GM18909 (cell line): ENCODE measurements around the gene LGR5.

ENCODE experiments used
- ATAC-seq: cut with Tn5 transposase; IDR thresholded peaks from one replicate; pipeline ENCODE4 v1.9.1; 2021; ENCODE audit warnings: mild to moderate bottlenecking; ENCODE audit not compliant: unreplicated experiment, poor library complexity

Gene LGR5, protein sequence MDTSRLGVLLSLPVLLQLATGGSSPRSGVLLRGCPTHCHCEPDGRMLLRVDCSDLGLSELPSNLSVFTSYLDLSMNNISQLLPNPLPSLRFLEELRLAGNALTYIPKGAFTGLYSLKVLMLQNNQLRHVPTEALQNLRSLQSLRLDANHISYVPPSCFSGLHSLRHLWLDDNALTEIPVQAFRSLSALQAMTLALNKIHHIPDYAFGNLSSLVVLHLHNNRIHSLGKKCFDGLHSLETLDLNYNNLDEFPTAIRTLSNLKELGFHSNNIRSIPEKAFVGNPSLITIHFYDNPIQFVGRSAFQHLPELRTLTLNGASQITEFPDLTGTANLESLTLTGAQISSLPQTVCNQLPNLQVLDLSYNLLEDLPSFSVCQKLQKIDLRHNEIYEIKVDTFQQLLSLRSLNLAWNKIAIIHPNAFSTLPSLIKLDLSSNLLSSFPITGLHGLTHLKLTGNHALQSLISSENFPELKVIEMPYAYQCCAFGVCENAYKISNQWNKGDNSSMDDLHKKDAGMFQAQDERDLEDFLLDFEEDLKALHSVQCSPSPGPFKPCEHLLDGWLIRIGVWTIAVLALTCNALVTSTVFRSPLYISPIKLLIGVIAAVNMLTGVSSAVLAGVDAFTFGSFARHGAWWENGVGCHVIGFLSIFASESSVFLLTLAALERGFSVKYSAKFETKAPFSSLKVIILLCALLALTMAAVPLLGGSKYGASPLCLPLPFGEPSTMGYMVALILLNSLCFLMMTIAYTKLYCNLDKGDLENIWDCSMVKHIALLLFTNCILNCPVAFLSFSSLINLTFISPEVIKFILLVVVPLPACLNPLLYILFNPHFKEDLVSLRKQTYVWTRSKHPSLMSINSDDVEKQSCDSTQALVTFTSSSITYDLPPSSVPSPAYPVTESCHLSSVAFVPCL

DNA sequence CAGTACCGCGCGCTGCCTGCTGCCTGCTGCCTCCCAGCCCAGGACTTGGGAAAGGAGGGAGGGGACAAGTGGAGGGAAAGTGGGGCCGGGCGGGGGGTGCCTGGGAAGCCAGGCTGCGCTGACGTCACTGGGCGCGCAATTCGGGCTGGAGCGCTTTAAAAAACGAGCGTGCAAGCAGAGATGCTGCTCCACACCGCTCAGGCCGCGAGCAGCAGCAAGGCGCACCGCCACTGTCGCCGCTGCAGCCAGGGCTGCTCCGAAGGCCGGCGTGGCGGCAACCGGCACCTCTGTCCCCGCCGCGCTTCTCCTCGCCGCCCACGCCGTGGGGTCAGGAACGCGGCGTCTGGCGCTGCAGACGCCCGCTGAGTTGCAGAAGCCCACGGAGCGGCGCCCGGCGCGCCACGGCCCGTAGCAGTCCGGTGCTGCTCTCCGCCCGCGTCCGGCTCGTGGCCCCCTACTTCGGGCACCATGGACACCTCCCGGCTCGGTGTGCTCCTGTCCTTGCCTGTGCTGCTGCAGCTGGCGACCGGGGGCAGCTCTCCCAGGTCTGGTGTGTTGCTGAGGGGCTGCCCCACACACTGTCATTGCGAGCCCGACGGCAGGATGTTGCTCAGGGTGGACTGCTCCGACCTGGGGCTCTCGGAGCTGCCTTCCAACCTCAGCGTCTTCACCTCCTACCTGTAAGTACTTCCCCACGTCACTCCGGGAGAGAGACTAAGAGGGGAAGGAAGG is at the start of gene LGR5:
Gene LGR5, plus strand, starts transcription at position 186 of the 732 bp plus-strand sequence. Its CDS starts 283 bp downstream, at position 469.
- ATAC-seq, result peak; percentile 46

DNA sequence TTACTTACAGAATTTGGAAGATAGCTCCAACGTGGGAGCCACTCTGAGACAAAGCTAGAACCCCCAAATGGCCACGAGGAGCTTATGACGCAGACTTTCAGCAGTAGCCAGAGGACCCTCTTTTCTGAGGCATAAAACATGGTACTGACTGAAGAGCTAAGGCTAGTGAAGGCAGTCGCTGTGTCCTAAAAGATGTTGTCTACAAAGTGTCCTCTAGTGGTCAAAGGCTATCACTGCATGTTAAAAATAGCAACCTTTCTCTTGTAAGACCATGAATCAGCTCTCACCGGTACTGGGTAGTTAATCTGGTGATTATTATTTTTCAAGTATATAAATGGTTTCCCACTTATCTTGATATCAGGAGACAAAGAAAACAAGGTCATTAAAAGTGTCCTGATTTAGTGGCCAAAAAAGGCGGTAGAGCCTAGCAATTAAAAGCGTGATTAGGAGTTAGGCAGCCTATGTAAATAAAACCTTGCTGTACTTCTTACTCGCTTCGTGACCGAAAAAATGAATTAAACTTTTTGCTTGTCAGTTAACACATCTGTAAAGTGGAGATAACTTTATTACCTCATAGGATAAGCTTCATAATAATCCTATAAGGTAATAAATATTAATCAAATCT is 47.0 kb upstream of the LGR5 start:
- peak; percentile 95 for ATAC-seq

DNA sequence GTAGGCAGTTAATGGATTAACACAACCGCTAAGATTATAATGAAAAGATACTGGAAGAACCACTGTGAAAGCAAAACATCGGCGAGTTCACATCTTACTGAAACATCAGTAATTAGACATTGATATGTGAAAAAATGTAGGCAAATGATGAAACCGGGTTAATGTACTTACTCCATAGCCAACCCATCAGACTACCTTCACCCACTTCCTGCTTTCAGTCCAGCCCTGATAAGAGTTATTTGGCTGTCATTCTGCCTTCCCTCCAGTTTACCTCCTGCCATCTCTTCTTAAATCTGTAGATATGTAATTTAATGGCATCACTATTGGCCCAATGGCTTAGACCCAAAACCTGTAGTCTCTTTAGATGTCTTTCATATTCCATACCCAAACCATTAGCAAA is 46.0 kb upstream of the LGR5 start:
- no peak for ATAC-seq

DNA sequence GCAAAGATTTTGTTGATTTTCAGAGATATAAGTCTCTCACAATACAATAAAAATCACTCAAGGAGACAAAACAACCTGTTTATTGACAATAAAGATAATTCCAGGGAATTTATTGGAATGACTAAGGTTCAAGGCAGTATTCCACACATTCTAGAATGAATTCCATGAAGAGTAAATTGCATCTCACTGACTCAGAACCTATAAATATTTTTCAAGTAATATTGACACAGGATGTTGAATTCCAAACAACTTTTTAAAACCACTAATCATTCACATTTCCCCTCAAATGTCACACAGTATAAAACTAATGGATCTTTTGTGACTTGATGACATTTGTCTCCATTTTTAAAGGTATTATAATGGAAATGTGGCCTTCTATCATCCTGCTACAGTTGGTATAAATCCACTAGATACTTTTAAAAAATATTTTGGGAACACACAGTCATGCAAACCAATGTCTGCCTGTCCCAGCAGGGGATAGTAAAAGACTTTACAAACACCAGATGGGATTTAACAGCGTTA is 42.1 kb upstream of the LGR5 start:
- ATAC-seq, result no peak

DNA sequence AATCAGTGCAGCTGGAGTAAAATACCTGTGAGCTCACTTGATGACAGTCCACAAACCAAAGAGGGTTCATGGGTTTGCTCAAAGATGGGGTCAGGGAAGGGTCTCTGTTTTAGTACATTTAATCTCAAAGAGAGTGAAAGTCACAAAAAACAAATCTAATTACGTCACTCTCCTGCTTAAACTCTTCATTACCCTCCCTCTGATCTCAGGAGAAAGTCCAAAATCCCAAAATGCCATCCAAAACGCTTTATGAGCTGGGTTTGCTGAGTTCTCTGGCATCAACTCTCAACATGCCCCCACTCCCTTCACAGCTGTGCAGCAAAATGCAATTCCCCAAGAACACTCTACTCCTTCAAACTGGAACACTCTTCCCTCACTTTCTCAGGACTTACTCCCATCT is 40.4 kb upstream of the LGR5 start:
- no peak for ATAC-seq

DNA sequence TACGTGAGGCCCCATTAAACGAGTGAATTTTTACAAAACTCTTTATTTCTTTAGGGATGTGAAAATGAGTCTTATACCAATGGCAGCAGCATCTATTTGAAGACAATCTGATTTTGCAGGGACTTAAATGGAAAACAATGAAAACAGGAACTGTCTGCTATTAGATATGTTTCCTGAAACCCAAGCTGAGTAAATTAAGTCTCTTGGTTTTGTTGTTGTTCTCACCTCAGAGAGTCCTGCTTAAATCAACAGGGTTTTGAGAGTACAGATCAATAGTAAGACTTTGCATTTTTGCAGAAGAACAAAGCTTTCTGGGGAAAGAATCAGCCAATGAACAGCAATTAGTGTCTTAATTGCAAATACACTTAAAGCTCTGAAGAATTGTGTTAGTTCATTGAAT is 39.1 kb upstream of the LGR5 start:
- ATAC-seq, result no peak

DNA sequence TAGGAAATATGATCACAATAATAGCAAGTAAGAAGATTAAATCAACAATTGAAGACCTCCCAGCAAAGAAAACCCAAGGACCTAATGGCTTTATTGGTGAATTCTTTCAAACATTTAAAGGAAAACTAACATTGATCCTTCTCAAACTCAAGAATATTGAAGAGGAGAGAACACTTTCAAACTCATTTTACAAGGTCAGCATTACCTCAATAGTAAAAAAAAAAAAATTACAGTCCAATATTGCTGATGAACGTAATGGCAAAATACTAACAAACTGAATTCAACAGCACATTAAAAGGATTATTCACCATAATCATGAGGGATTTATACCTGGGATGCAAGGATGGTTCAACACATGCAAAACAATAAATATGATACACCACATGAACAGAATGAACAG is 33.7 kb upstream of the LGR5 start:
- no peak for ATAC-seq

DNA sequence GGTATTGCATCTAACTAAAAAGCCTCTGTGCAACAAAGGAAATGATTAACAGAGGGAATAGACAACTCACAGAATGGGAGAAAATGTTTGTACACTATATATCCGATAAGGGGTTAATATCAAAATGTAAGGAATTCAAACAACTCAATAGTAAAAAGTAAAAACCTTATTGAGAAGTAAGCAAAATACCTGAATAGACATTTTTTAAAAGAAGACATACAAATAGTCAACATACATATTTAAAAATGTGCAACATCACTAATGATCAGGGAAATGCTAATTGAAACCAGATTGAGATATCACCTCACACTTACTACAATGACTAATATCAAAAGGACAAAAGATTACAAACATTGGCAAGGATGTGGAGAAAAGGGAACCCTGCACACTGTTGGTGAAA is 31.9 kb upstream of the LGR5 start:
- no peak for ATAC-seq

DNA sequence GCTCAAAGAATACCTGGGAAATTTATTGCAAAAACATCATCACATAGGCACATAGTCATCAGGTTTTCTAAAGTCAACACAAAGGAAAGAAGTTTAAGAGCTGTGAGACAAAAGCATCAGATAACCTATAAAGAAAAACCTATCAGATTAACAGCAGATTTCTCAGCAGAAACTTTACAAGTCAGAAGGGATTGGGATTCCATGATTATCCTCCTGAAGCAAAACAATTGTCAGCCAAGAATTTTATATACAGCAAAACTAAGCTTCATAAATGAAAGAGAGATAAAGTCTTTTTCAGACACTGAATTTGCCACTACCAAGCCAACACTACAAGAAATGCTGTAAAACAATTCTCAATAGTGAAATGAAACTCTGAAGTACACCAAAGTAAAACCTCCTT is 28.8 kb upstream of the LGR5 start:
- ATAC-seq, result no peak

DNA sequence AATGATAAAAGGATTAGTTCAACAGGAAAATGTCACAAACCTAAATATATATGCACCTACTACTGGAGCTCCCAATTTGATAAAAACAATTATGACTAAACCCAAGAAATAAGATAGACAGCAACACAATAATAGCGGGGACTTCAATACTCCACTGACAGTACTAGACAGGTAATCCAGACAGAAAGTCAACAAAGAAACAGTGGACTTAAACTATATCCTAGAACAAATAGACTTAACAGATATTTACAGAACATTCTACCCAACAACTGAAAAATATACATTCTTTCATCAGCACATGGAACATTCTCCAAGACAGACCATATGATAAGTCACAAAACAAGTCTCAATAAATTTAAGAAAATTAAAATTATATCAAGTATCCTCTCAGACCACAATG is 28.0 kb upstream of the LGR5 start:
- ATAC-seq, result no peak

DNA sequence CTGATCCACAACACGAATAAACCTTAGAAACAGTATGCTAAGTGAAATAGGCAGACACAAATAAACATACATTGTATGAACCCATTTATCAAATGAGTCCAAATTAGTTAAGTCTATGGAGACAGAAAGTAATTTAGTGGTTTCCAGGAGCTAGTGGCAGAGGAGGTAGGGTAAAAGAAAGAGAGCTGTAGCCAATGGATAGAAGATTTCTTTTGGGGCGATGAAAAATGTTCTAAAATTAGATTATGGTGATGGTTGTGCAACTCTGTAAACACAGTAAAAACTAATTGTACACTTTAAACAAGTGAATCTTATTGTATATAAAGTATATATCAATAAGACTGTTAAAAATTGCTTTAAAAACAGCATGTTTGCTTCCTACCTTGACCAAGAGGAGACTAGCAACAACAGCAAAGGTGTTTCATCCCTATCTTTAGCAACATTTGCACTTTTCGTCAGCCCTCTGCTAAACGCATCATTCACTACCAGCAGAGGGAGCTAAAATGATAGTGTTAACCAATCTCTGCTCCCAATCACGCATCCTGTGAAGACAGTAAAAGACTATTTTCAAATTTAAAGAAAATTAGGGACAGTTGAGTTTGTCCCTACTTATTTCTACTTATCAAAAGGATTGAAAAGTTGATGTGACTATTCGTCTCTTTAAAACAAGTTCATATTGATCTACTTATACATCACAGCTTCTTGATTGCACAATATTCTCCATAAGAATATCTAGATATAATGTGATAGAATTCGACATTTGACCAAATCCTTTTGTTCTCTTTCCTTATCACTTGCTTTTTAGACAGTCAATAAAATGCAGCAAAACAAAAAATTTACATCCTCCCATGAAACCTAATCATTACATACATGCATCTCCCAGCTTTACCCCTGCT is 24.0 kb upstream of the LGR5 start:
- ATAC-seq, result peak; percentile 86

DNA sequence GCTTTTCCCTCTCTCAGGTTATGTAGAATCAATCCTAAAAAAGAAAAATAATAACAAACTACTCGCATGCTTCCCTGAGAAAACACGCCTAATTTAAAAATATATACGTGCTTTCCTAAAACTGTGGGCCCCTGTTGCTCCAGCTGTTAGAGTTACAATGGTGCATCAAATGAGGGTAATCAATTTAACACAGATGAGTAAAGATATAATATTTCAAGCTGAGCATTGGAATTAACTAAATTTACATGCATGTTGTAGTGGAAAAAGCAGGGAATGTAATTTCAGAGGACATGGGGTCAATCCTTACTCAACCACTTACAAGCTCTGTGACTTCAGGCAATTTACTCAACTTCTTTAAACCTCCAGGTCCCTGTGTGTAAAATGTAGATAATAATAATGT is 22.4 kb upstream of the LGR5 start:
- no peak for ATAC-seq

DNA sequence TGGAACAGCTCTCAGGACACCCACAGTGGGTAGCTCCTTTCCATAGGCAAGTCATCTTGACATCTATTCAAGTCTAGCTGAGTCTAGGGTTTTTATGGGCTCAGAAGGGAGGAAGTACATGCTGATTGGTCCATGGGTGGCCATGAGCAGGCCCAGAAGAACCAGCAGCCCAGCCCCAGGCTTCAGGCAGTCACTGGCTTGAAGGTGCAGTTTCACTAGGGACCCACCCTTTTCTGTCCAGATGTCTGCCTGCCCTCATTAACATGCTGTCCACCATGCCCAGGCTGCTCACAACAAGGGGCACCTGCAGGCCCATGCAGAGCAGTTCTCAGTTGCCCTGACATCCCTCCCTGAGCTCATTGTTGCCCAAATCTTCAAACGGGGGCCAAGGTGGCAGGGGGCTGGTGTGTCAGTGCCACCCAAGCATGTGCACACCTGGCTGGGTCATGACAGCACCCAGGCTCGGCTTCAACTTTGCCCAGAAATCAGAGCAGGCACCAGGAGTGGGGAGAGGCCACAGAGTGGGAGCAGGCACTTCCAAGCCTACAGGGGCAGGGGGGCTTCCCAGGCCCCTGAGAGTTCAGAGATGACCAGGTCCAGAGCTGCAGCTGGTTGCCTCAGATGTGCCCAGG is 18.7 kb upstream of the LGR5 start:
- ATAC-seq, result no peak

DNA sequence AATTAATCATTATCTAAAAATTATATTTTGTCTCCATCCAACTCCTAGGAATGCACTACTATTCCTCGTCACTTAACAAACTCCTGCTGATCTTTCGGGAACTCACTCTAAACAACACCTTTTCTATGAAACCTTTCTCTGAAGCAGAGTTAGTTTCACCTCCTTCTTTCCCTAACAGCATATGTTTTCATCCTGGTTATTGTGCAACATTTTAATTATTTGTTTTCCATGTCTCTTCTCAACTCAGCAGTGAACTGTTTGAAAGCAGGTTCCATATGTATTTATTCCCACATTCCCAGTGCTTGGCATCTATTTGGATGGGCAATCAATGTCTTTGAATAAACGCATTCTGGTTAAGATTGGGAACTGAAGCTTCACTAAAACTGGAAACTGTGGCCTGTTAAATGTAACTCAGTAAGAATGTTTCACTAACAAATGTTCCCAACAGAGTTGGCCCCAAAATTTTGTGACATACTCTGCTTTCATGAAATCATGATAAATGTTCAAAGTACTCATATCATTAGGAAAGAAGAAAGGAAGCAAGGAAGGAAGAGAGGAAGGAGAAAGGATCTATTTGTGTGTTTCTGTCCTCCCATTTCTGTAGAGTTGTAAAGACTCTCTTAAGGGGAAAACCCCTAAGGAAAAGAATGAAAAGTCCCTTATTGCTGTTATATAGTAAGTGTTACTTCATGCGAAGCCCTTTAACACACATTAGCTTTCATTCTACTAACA is 13.9 kb upstream of the LGR5 start:
- ATAC-seq, result no peak

DNA sequence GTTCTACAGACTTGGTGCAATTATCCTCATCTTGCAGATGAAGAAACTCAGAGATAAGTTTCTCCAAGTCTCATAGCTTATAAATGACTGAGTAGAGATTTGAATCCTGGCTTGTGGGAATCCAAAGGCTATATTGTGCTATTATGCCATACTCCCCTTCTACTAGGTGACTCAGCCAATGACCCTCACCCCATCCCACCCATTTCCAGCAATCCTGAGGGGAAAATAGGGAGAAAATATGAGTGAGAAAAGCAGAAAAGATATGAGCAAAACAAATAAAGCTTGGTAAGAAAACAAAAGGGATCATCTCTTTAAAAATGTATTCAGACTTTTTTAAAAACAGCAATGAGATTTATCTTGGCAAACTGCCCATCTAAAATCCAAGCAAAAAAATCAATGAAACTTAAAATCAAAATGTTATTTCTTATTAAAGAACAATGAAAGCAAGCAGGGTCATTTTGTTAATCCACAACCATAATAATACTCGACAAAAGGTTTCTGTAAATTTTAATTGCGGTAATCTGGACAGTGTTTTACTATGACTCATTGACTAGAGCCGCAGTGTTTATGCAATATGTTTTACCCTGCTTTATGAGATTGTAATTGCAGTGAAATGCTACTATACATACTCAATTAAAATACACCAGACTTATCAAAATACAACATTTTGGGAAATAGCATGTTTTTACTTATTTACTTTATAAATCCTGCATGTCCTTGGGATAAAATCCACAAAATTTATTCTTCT is 13.1 kb upstream of the LGR5 start:
- ATAC-seq, result no peak

DNA sequence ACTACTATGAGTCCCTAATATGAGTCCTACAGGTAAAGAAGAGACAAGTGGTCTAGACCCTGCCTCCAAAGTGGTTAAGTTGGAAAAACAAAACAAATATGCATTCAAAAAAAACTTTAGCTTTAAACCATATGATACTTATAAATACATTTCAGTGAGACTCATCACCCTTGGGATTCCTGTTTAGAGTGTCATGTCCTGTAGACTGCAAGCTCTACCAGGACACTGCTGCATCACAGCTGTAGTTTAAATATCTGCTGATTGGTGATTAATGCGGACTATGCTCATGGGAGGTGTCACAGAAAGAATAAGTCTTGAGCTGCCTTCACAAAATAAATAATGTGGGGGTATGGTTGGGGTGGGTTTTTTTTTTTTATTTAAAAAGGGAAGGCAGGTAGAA is 8.8 kb upstream of the LGR5 start:
- no peak for ATAC-seq

DNA sequence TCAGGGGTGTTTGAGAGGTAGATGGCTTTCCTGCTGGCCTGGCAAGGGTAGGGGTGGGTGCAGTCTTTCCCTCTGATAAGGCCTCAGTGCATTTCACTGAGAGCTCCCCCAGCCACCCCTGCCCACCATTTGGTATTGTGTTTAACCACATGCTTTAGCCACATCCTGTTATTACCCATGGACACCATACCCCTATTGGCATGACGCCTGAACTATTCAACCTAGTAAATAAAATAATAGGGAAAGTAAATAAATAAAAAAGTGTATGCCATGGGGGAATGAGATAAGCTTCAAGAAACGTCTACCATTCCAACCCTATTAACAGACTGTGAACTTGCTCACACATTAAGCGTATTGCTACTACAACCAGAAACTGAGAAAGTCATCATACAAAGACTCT is 7.6 kb upstream of the LGR5 start:
- ATAC-seq, result no peak
